Adrenal gland (tissue), 12 donors: ENCODE results near the gene UPF3B. TPM values are rescaled to one million over a fixed set of nuclear protein-coding genes. Genes with fewer than 3 reads are reported as not detected.

Source experiments
- DNase-seq, 7 donors: peaks; one replicate each; pipeline ENCODE4 v3.0.0-alpha.2; 2019 to 2020
- H3K27ac ChIP-seq, 5 donors: fragments of 200-600 bp; sonication (generic) in 4 of 5; 1 replicate in 3 of 5; 2 replicates in 2 of 5; pipeline versions ENCODE4 v1.5.1 to v1.8.0; 2016 to 2020; ENCODE audit warnings: mild to moderate bottlenecking in 1 of 5
- H3K27me3 ChIP-seq: fragments of 200-600 bp; 2 replicates; pipeline ENCODE4 v1.8.0; 2021
- H3K36me3 ChIP-seq, 2 donors: fragments of 200-600 bp; replicated peaks in 1 of 2; 1 replicate in 1 of 2; 2 replicates in 1 of 2; pipeline versions ENCODE4 v1.5.1 to v1.8.0; 2018 to 2022
- H3K4me1 ChIP-seq, 2 donors: fragments of 200-600 bp; replicated peaks in 1 of 2; 1 replicate in 1 of 2; 2 replicates in 1 of 2; pipeline versions ENCODE4 v1.5.1 to v1.8.0; 2018 to 2021
- H3K4me3 ChIP-seq, 4 donors: fragments of 200-600 bp; sonication (generic) in 3 of 4; one replicate each; pipeline ENCODE4 v1.5.1; 2016 to 2018
- H3K9me3 ChIP-seq, 3 donors: fragments of 200-600 bp; sonication (generic) in 1 of 3; replicated peaks in 1 of 3; 1 replicate in 2 of 3; 2 replicates in 1 of 3; pipeline versions ENCODE4 v1.5.1 to v1.8.0; 2016 to 2021
- CTCF ChIP-seq, 6 experiments: fragments of 450-650 bp in 4 of 6; fragments of 200-600 bp in 2 of 6; sonication (generic) in 1 of 6; IDR thresholded peaks; 1 replicate in 5 of 6; 2 replicates in 1 of 6; pipeline versions ENCODE4 v1.5.1 to v1.8.0; 2016 to 2021; ENCODE audit warnings: antibody characterized with exemption in 6 of 6, mild to moderate bottlenecking in 2 of 6, moderate library complexity in 1 of 6
- POLR2A ChIP-seq, 2 donors: fragments of 450-650 bp; IDR thresholded peaks; one replicate each; pipeline ENCODE4 v1.6.1; 2017; ENCODE audit warnings: antibody characterized with exemption in 2 of 2, mild to moderate bottlenecking in 2 of 2, moderate library complexity in 1 of 2
- WGBS, 4 donors: extraction: QIAGEN DNeasy Blood & Tissue Kit in 2 of 4; methylation state at CpG; one replicate each; pipeline versions ENCODE4 v1.1.5 to v1.1.7; 2013 to 2017; 5-methylcytosine and 5-hydroxymethylcytosine counted together
- intact Hi-C, 2 donors: fragments of 100-400 bp; cut with DNase I; formaldehyde crosslinking; loops; one replicate each; pipeline versions ENCODE4 v1.14.1 to v1.15.0; 2022 to 2023
- polyA plus RNA-seq, 3 donors: library from polyadenylated mRNA; stranded (reverse); fragments of 200-250 nt in 2 of 3; fragments of 350-450 nt in 1 of 3; fragmentation: Illumina TruSeq in 1 of 3; extraction: RNeasy Lipid Tissue Mini Kit (QIAGEN cat#74804) in 1 of 3; gene quantifications; one replicate each; pipeline ENCODE4 v1.2.3, GENCODE V29; 2013 to 2014
- total RNA-seq, 9 donors: library from RNA; depleted of rRNA in 4 of 9; stranded (reverse); fragments of >200 nt in 4 of 9; fragments of 120-200 nt in 1 of 9; fragmentation: NEBNext Ultra II Directional in 1 of 9; extraction: Animal tissue kit (Norgen Biotek cat#: 25700) in 1 of 9; gene quantifications; one replicate each; pipeline versions ENCODE4 v1.1.0 to v1.2.4, GENCODE V29; 2013 to 2023
- donor health status: healthy with polysubstance abuse.
- donor health status: Bipolar disorder and iron deficiency.
- donor health status: DM: yes; HTN: yes; CAD: no.
- donor health status: DM: no; HTN: no; CAD: no.
- donor health status: DM: no; HTN: no; CAD: no.
- donor health status: DM: yes; HTN: yes; CAD: no.

UPF3B gene
- total and polyA plus RNA-seq, 12 donors: 0.95 to 27.1 (median 4.7) TPM

DNA sequence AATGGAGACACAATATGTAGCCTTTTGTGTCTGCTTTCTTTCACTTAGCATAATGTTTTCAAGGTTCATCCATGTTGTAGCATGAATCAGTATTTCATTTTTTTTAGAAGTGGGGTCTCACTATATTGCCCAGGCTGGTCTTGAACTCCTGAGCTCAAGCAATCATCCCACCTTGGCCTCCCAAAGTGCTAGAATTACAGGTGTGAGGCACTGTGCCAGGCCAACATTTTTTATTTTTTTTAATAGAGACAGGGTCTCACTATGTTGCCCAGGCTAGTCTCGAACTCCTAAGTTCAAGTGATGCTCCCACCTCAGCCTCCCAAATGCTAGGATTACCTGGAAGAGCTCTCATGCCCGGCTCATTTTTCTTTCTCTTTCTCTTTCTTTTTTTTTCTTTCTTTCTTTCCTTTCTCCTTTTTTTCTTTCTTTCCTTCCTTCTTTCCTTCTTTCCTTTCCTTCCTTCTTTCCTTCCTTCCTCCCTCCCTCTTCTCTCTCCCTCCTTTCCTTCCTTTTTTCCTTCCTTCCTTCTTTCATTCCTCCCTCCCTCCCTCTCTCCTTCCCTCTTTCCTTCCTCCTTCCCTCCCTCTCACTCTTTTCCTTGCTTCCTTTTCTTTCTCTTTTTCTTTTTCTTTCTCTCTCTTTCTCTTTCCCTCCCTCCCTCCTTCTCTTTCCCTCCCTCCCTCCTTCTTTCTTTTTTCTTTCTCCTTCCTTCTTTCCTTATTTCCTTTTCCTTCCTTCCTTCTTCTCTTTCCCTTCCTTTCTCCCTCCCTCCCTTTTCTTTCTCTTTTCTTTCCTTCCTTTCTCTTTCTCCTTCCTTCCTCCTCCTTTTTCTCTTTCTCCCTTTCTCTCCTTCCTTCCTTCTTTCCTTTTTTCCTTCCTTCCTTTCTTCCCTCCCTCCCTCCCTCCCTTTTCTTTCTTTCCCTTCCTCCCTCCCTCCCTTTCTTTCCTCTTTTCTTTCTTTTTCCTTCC, 51.2 kb downstream of the UPF3B start:
- no peaks in the 10 kb centered on the region for H3K27me3 ChIP-seq
- no peak overlapping the region for H3K27ac ChIP-seq
- no peak for DNase-seq
- H3K36me3 ChIP-seq: no peaks in the 10 kb centered on the region
- no peaks in the 10 kb centered on the region for H3K9me3 ChIP-seq
- no peak overlapping the region for H3K4me3 ChIP-seq
- no peak for TF ChIP-seq POLR2A (IDR thresholded peaks at IDR 0.05)
- TF ChIP-seq CTCF (IDR thresholded peaks at IDR 0.05): no peak
- WGBS, 4 donors: 79 to 94% (median 94%) methylated on average over 2 of the region's 2 CpGs
- no peaks in the 10 kb centered on the region for H3K4me1 ChIP-seq
- intact Hi-C loops: no loop called here

DNA sequence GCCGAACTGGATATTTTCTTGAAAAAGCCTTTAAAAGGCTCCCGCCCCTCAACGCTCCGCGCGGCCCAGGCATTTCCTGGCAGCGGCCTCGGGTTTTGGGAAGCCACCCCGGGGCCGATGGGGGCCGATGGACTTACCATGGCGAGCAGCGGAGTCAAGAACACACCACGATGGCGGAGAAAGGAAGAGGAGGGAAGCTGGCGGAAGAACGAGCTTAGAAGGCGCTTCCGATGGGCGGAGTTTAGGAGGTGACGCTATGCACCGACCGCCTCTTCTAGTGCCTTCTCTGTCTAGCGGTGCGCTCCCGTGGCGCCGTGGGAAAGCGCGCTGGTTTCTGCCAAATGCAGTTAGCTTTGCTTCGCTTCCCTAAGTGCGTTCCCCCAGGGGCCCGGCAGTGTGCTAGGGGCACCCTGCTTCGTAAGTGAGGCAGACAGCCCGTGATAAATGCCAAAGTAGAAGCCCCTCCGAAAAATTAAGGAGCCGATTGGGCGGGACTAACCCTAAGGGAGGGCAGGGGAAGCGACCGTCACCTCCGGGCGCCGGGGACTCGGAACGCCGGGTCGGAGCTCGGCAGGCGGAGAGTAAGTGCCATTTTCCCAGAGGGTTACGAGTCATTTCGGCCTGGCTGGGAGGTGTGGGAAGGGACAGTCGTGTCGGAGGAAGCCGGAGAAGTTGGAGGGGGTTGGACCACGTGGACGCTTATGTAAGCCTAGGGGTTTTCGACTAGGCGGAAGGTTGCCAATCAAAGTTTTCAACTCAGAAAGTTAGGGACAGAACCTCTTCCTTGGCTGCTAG, 61.1 kb downstream of the UPF3B start, which contains the start of gene RPL39:
Gene RPL39, minus strand, starts transcription at position 194 of the 795 bp plus-strand sequence. Its CDS starts 54 bp downstream, at position 140.
- Histone ChIP-seq H3K9me3 (no peaks in the 10 kb centered on the region), H3K4me3 (peak within 1 kb of the TSS in 3 of 4 donors; percentile 10 to 77 (median 30)), H3K36me3 (peaks cover 0 to 8% of the 10 kb centered on the region in 2 donors), H3K27ac (peak within 1 kb of the TSS; percentile 84 to 96 (median 91)), H3K27me3 (no peaks in the 10 kb centered on the region), H3K4me1 (peaks cover 4 to 36% of the 10 kb centered on the region in 2 donors)
- intact Hi-C loops: no loop called here
- no peak for TF ChIP-seq CTCF (IDR thresholded peaks at IDR 0.05)
- TF ChIP-seq POLR2A (IDR thresholded peaks at IDR 0.05): peak; percentile 41 to 80
- 1 to 36% (median 32%) methylated on average over 38 to 58 of the region's 58 CpGs; no CpG with 5 or more reads in 1 of the 4 donors for WGBS, 4 donors
- DNase-seq: peak; percentile 78 to 92 (median 83)

GRCh38 chrX:119790977-119791436, 61.8 kb downstream of the UPF3B start:
- no peaks in the 10 kb centered on the region for H3K9me3 ChIP-seq
- H3K27me3 ChIP-seq: no peaks in the 10 kb centered on the region
- H3K4me1 ChIP-seq: peaks cover 4 to 38% of the 10 kb centered on the region in 2 donors
- H3K36me3 ChIP-seq: peaks cover 0 to 12% of the 10 kb centered on the region in 2 donors
- H3K4me3 ChIP-seq: peak overlapping the region in 3 of 4 donors; percentile 10 to 77 (median 30)
- 1 to 48% (median 33%) methylated on average over 10 to 31 of the region's 31 CpGs; no CpG with 5 or more reads in 1 of the 4 donors for WGBS, 4 donors
- intact Hi-C loops: no loop called here
- H3K27ac ChIP-seq: peak overlapping the region; percentile 84 to 96 (median 91)
- peak; percentile 24 to 57 (median 30) for DNase-seq
- TF ChIP-seq CTCF (IDR thresholded peaks at IDR 0.05) (no peak), POLR2A (IDR thresholded peaks at IDR 0.05) (no peak)
